SK-N-SH treated with all-trans-retinoic acid at 6 μM for 48 hours (cell line): ENCODE results near the gene DLAT.

Experiments
- ARNTL ChIP-seq: fragments of 450-650 bp; formaldehyde crosslinking; IDR thresholded peaks from 2 replicates; pipeline ENCODE4 v1.5.0; 2020; ENCODE audit warnings: low read depth, mild to moderate bottlenecking, moderate library complexity, borderline replicate concordance
- ESRRG ChIP-seq: fragments of 250-450 bp; sonication (Bioruptor Pico); IDR thresholded peaks from 2 replicates; pipeline ENCODE4 v1.6.1; 2021; ENCODE audit warnings: mild to moderate bottlenecking
- OSR1 ChIP-seq: fragments of 250-450 bp; sonication (Bioruptor Pico); IDR thresholded peaks from 2 replicates; pipeline ENCODE4 v1.8.0; 2022; ENCODE audit warnings: moderate library complexity, mild to moderate bottlenecking, inconsistent platforms
- PPARA ChIP-seq: fragments of 250-450 bp; sonication (Bioruptor Pico); IDR thresholded peaks from 2 replicates; pipeline ENCODE4 v1.5.0; 2020; ENCODE audit warnings: mild to moderate bottlenecking, borderline replicate concordance
- TCF4 ChIP-seq: fragments of 250-450 bp; sonication (Bioruptor Pico); IDR thresholded peaks from 2 replicates; pipeline ENCODE4 v1.8.0; 2021; ENCODE audit warnings: mild to moderate bottlenecking, moderate library complexity, borderline replicate concordance
- TOX ChIP-seq: fragments of 250-450 bp; sonication (Bioruptor Pico); IDR thresholded peaks from 2 replicates; pipeline ENCODE4 v1.8.0; 2021; ENCODE audit warnings: mild to moderate bottlenecking, moderate library complexity, borderline replicate concordance
- ZC3H10 ChIP-seq: fragments of 250-450 bp; sonication (Bioruptor Pico); IDR thresholded peaks from 2 replicates; pipeline ENCODE4 v1.5.1; 2021; ENCODE audit warnings: mild to moderate bottlenecking, moderate library complexity
- ZFP3 ChIP-seq: fragments of 250-450 bp; sonication (Bioruptor Pico); IDR thresholded peaks from 2 replicates; pipeline ENCODE4 v1.5.0; 2020; ENCODE audit warnings: mild to moderate bottlenecking, moderate library complexity
- TF ChIP-seq, protein P1 (sequence below): fragments of 250-450 bp; sonication (Bioruptor Pico); IDR thresholded peaks from 2 replicates; pipeline ENCODE4 v1.5.1; 2021; ENCODE audit warnings: mild to moderate bottlenecking, moderate library complexity
- TF ChIP-seq, protein P2 (sequence below): fragments of 250-450 bp; sonication (Bioruptor Pico); IDR thresholded peaks from 2 replicates; pipeline ENCODE4 v1.5.1; 2020; ENCODE audit warnings: low read depth, mild to moderate bottlenecking, moderate library complexity
- TF ChIP-seq, protein P3 (sequence below): fragments of 250-450 bp; sonication (Bioruptor Pico); IDR thresholded peaks from 2 replicates; pipeline ENCODE4 v1.8.0; 2020; ENCODE audit warnings: mild to moderate bottlenecking, moderate library complexity, borderline replicate concordance

DNA sequence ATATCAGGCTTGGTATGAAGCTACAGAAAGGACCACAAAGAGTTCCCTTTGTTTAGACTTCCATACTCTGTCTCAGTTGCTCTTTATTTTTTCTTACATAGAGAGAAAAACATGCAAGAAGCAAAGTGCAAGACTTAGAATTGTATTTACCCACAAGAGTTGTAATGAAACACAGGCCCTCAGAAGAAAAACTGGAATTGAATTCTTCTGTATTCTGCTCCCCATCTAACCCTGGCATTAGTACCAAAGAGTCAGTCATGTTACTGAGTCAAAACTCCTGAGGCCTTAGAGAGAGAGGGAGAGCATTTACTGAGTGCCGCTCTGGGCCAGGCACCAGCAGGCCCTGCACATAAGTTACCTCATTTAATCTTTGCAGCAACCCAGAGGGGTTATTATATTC, 43.9 kb upstream of the DLAT start:
- TF ChIP-seq OSR1 (CRISPR knock-in tag), result no peak
- TF ChIP-seq PPARA, result no peak
- TF ChIP-seq ESRRG (CRISPR knock-in tag), result no peak
- no peak for TF ChIP-seq ZC3H10 (CRISPR knock-in tag)
- no peak for TF ChIP-seq ARNTL
- no peak for TF ChIP-seq TOX (CRISPR knock-in tag)
- TF ChIP-seq, protein P1, sequence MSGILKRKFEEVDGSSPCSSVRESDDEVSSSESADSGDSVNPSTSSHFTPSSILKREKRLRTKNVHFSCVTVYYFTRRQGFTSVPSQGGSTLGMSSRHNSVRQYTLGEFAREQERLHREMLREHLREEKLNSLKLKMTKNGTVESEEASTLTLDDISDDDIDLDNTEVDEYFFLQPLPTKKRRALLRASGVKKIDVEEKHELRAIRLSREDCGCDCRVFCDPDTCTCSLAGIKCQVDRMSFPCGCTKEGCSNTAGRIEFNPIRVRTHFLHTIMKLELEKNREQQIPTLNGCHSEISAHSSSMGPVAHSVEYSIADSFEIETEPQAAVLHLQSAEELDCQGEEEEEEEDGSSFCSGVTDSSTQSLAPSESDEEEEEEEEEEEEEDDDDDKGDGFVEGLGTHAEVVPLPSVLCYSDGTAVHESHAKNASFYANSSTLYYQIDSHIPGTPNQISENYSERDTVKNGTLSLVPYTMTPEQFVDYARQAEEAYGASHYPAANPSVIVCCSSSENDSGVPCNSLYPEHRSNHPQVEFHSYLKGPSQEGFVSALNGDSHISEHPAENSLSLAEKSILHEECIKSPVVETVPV, result no peak
- TF ChIP-seq, protein P2, sequence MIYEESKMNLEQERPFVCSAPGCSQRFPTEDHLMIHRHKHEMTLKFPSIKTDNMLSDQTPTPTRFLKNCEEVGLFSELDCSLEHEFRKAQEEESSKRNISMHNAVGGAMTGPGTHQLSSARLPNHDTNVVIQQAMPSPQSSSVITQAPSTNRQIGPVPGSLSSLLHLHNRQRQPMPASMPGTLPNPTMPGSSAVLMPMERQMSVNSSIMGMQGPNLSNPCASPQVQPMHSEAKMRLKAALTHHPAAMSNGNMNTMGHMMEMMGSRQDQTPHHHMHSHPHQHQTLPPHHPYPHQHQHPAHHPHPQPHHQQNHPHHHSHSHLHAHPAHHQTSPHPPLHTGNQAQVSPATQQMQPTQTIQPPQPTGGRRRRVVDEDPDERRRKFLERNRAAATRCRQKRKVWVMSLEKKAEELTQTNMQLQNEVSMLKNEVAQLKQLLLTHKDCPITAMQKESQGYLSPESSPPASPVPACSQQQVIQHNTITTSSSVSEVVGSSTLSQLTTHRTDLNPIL (CRISPR knock-in tag), result no peak
- TF ChIP-seq, protein P3, sequence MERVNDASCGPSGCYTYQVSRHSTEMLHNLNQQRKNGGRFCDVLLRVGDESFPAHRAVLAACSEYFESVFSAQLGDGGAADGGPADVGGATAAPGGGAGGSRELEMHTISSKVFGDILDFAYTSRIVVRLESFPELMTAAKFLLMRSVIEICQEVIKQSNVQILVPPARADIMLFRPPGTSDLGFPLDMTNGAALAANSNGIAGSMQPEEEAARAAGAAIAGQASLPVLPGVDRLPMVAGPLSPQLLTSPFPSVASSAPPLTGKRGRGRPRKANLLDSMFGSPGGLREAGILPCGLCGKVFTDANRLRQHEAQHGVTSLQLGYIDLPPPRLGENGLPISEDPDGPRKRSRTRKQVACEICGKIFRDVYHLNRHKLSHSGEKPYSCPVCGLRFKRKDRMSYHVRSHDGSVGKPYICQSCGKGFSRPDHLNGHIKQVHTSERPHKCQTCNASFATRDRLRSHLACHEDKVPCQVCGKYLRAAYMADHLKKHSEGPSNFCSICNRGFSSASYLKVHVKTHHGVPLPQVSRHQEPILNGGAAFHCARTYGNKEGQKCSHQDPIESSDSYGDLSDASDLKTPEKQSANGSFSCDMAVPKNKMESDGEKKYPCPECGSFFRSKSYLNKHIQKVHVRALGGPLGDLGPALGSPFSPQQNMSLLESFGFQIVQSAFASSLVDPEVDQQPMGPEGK, result no peak
- no peak for TF ChIP-seq ZFP3 (CRISPR knock-in tag)
- TF ChIP-seq TCF4 (CRISPR knock-in tag), result no peak
